Uterus (tissue), 2 donors: ENCODE results near the gene SACS.

Experiments used
- POLR2A ChIP-seq, 2 donors: fragments of 450-650 bp; IDR thresholded peaks; one replicate each; pipeline ENCODE4 v1.6.1; 2016; ENCODE audit warnings: antibody characterized with exemption in 2 of 2, mild to moderate bottlenecking in 1 of 2, moderate library complexity in 1 of 2
- TF ChIP-seq, protein P1 (sequence below), 4 experiments: fragments of 200-600 bp in 2 of 4; fragments of 450-650 bp in 2 of 4; sonication (generic) in 2 of 4; IDR thresholded peaks; one replicate each; pipeline ENCODE4 v1.5.1; 2016 to 2019; ENCODE audit warnings: antibody characterized with exemption in 4 of 4, mild to moderate bottlenecking in 2 of 4, moderate library complexity in 1 of 4

DNA sequence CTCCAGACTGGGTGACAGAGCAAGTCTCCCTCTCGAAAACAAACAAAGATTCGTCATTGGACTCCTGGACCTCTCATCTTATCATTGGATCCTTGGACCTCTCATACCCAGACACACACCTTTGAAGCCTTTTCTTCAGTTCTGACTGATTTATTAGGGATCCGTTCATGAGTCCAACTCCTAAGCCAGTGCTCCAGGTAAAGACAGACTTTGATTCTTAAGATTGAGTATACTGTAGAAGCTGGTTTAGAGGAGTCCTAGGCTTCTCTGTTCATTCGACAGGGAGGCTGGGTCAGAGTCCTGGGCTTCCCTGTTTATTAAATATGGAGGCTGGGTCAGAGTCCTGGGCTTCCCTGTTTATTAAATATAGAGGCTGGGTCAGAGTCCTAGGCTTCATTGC is 38.7 kb downstream of the SACS start:
- TF ChIP-seq, protein P1, sequence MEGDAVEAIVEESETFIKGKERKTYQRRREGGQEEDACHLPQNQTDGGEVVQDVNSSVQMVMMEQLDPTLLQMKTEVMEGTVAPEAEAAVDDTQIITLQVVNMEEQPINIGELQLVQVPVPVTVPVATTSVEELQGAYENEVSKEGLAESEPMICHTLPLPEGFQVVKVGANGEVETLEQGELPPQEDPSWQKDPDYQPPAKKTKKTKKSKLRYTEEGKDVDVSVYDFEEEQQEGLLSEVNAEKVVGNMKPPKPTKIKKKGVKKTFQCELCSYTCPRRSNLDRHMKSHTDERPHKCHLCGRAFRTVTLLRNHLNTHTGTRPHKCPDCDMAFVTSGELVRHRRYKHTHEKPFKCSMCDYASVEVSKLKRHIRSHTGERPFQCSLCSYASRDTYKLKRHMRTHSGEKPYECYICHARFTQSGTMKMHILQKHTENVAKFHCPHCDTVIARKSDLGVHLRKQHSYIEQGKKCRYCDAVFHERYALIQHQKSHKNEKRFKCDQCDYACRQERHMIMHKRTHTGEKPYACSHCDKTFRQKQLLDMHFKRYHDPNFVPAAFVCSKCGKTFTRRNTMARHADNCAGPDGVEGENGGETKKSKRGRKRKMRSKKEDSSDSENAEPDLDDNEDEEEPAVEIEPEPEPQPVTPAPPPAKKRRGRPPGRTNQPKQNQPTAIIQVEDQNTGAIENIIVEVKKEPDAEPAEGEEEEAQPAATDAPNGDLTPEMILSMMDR (IDR thresholded peaks at IDR 0.05) = no peak
- TF ChIP-seq POLR2A (IDR thresholded peaks at IDR 0.05) = no peak
